GM12878 (cell line): ENCODE measurements around the gene BRF1. TPM values are rescaled to one million over a fixed set of nuclear protein-coding genes. Genes with fewer than 3 reads are reported as not detected.

ENCODE experiments used
- BACH1 ChIP-seq: fragments of 450-650 bp; IDR thresholded peaks from 2 replicates; pipeline ENCODE4 v1.6.1; 2017; ENCODE audit warnings: mild to moderate bottlenecking, borderline replicate concordance
- BCLAF1 ChIP-seq: fragments of 450-650 bp; IDR thresholded peaks from 2 replicates; pipeline ENCODE4 v1.6.1; 2017; ENCODE audit warnings: antibody characterized with exemption, mild to moderate bottlenecking, moderate library complexity
- EGR1 ChIP-seq, 2 experiments: IDR thresholded peaks; 1 replicate in 1 of 2; 2 replicates in 1 of 2; pipeline ENCODE4 v1.6.1; 2011 to 2012; ENCODE audit warnings: low read depth in 2 of 2, low read length in 2 of 2, borderline replicate concordance in 1 of 2, mild to moderate bottlenecking in 1 of 2, moderate library complexity in 1 of 2
- EP300 ChIP-seq, 2 experiments: fragments of 150-350 bp in 1 of 2; IDR thresholded peaks; 2 replicates each; pipeline ENCODE4 v1.6.1; 2011 to 2012; ENCODE audit warnings: low read depth in 2 of 2, low read length in 2 of 2, borderline replicate concordance in 1 of 2, improper control_type of control experiment in 1 of 2, inconsistent platforms in 1 of 2; ENCODE audit not compliant: control insufficient read depth in 1 of 2
- JUNB ChIP-seq: IDR thresholded peaks from 2 replicates; pipeline ENCODE4 v1.6.1; 2016; ENCODE audit warnings: antibody characterized with exemption, mild to moderate bottlenecking
- MEF2A ChIP-seq: IDR thresholded peaks from 2 replicates; pipeline ENCODE4 v1.6.1; 2011; ENCODE audit warnings: low read depth, mild to moderate bottlenecking, low read length, moderate library complexity; ENCODE audit not compliant: insufficient read depth
- MEF2B ChIP-seq: fragments of 450-650 bp; IDR thresholded peaks from 2 replicates; pipeline ENCODE4 v1.6.1; 2018; ENCODE audit warnings: mild to moderate bottlenecking, moderate library complexity; ENCODE audit not compliant: partially characterized antibody, poor library complexity, severe bottlenecking
- MYC ChIP-seq: IDR thresholded peaks from 2 replicates; pipeline ENCODE4 v1.6.1; 2011; ENCODE audit warnings: mild to moderate bottlenecking, low read length, moderate library complexity, inconsistent platforms; ENCODE audit not compliant: insufficient read depth, insufficient replicate concordance, insufficient read length, severe bottlenecking
- NBN ChIP-seq: fragments of 450-650 bp; IDR thresholded peaks from 2 replicates; pipeline ENCODE4 v1.6.1; 2016
- NR2C2 ChIP-seq: IDR thresholded peaks from 2 replicates; pipeline ENCODE4 v1.6.1; 2011; ENCODE audit warnings: borderline replicate concordance, low read depth; ENCODE audit not compliant: control insufficient read depth, insufficient read length
- PKNOX1 ChIP-seq: fragments of 450-650 bp; IDR thresholded peaks from 2 replicates; pipeline ENCODE4 v1.6.1; 2016; ENCODE audit warnings: mild to moderate bottlenecking
- PML ChIP-seq: IDR thresholded peaks from 2 replicates; pipeline ENCODE4 v1.6.1; 2012; ENCODE audit warnings: low read length, inconsistent platforms
- RAD51 ChIP-seq: fragments of 450-650 bp; IDR thresholded peaks from 2 replicates; pipeline ENCODE4 v1.6.1; 2016; ENCODE audit warnings: moderate library complexity, mild to moderate bottlenecking, inconsistent platforms
- SMC3 ChIP-seq: IDR thresholded peaks from 2 replicates; pipeline ENCODE4 v1.6.1; 2011; ENCODE audit warnings: low read length, improper control_type of control experiment, borderline replicate concordance
- TCF12 ChIP-seq: IDR thresholded peaks from 2 replicates; pipeline ENCODE4 v1.6.1; 2011; ENCODE audit warnings: low read depth, mild to moderate bottlenecking, low read length
- YY1 ChIP-seq: IDR thresholded peaks from 2 replicates; pipeline ENCODE4 v1.6.1; 2011; ENCODE audit warnings: low read depth, mild to moderate bottlenecking, low read length
- polyA plus RNA-seq, 11 experiments: library from polyadenylated mRNA; depleted of rRNA in 4 of 11; unstranded in 6 of 11; stranded (reverse) in 5 of 11; fragments of >200 nt; fragmentation: Nextera tagmentation in 4 of 11; fragmentation: Illumina TruSeq in 1 of 11; extraction: Ambion mirVana in 4 of 11; extraction: Trizol in 1 of 11; gene quantifications; 1 replicate in 1 of 11; 2 replicates in 10 of 11; pipeline versions ENCODE4 v1.2.1 to v1.2.3, GENCODE V29; 2011 to 2016; ENCODE audit warnings: inconsistent platforms in 2 of 11, missing spikeins in 2 of 11, low read depth in 1 of 11
- total RNA-seq, 4 experiments: library from RNA; depleted of rRNA in 3 of 4; stranded (reverse); fragments of >200 nt in 3 of 4; fragmentation: Illumina TruSeq in 1 of 4; extraction: Trizol in 1 of 4; gene quantifications; 2 replicates each; pipeline versions ENCODE4 v1.2.1 to v1.2.3, GENCODE V29; 2013 to 2021
- TF ChIP-seq, protein P1 (sequence below): IDR thresholded peaks from 2 replicates; pipeline ENCODE4 v1.6.1; 2011; ENCODE audit warnings: mild to moderate bottlenecking, low read depth, low read length, moderate library complexity; ENCODE audit not compliant: insufficient replicate concordance
- TF ChIP-seq, protein P2 (sequence below): IDR thresholded peaks from 2 replicates; pipeline ENCODE4 v1.6.1; 2012; ENCODE audit warnings: mild to moderate bottlenecking, low read depth, low read length
- TF ChIP-seq, protein P3 (sequence below): fragments of 450-650 bp; IDR thresholded peaks from 2 replicates; pipeline ENCODE4 v1.6.1; 2018; ENCODE audit warnings: borderline replicate concordance, mild to moderate bottlenecking; ENCODE audit not compliant: partially characterized antibody

Gene BRF1
- total and polyA plus RNA-seq, 10 of the 15 experiments (the other 5 are each of a cell fraction or from before 2014, with no cell fraction given) = 0.21 to 33.5 (median 10.7) TPM

- no peak for TF ChIP-seq NBN
- TF ChIP-seq MEF2B = no peak
- no peak for TF ChIP-seq EGR1 (IDR thresholded peaks at IDR 0.05; ENCODE audit: borderline replicate concordance in 1 of 2, low read depth in 2 of 2, low read length in 2 of 2)
- TF ChIP-seq MYC = no peak
- TF ChIP-seq, protein P1, sequence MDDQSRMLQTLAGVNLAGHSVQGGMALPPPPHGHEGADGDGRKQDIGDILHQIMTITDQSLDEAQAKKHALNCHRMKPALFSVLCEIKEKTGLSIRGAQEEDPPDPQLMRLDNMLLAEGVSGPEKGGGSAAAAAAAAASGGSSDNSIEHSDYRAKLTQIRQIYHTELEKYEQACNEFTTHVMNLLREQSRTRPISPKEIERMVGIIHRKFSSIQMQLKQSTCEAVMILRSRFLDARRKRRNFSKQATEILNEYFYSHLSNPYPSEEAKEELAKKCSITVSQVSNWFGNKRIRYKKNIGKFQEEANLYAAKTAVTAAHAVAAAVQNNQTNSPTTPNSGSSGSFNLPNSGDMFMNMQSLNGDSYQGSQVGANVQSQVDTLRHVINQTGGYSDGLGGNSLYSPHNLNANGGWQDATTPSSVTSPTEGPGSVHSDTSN = no peak
- TF ChIP-seq RAD51 = no peak
- TF ChIP-seq NR2C2 = no peak
- peak; percentile 74 for TF ChIP-seq YY1
- no peak for TF ChIP-seq BACH1
- TF ChIP-seq SMC3 = peak; percentile 85
- no peak for TF ChIP-seq PML
- TF ChIP-seq JUNB = no peak
- TF ChIP-seq EP300 (IDR thresholded peaks at IDR 0.05; ENCODE audit: borderline replicate concordance in 1 of 2, control insufficient read depth in 1 of 2, low read depth in 2 of 2, low read length in 2 of 2) = no peak
- TF ChIP-seq PKNOX1 = no peak
- TF ChIP-seq, protein P2, sequence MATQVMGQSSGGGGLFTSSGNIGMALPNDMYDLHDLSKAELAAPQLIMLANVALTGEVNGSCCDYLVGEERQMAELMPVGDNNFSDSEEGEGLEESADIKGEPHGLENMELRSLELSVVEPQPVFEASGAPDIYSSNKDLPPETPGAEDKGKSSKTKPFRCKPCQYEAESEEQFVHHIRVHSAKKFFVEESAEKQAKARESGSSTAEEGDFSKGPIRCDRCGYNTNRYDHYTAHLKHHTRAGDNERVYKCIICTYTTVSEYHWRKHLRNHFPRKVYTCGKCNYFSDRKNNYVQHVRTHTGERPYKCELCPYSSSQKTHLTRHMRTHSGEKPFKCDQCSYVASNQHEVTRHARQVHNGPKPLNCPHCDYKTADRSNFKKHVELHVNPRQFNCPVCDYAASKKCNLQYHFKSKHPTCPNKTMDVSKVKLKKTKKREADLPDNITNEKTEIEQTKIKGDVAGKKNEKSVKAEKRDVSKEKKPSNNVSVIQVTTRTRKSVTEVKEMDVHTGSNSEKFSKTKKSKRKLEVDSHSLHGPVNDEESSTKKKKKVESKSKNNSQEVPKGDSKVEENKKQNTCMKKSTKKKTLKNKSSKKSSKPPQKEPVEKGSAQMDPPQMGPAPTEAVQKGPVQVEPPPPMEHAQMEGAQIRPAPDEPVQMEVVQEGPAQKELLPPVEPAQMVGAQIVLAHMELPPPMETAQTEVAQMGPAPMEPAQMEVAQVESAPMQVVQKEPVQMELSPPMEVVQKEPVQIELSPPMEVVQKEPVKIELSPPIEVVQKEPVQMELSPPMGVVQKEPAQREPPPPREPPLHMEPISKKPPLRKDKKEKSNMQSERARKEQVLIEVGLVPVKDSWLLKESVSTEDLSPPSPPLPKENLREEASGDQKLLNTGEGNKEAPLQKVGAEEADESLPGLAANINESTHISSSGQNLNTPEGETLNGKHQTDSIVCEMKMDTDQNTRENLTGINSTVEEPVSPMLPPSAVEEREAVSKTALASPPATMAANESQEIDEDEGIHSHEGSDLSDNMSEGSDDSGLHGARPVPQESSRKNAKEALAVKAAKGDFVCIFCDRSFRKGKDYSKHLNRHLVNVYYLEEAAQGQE = no peak
- TF ChIP-seq, protein P3, sequence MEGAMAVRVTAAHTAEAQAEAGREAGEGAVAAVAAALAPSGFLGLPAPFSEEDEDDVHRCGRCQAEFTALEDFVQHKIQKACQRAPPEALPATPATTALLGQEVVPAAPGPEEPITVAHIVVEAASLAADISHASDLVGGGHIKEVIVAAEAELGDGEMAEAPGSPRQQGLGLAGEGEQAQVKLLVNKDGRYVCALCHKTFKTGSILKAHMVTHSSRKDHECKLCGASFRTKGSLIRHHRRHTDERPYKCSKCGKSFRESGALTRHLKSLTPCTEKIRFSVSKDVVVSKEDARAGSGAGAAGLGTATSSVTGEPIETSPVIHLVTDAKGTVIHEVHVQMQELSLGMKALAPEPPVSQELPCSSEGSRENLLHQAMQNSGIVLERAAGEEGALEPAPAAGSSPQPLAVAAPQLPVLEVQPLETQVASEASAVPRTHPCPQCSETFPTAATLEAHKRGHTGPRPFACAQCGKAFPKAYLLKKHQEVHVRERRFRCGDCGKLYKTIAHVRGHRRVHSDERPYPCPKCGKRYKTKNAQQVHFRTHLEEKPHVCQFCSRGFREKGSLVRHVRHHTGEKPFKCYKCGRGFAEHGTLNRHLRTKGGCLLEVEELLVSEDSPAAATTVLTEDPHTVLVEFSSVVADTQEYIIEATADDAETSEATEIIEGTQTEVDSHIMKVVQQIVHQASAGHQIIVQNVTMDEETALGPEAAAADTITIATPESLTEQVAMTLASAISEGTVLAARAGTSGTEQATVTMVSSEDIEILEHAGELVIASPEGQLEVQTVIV = no peak
- TF ChIP-seq BCLAF1 = no peak
- no peak for TF ChIP-seq TCF12
- no peak for TF ChIP-seq MEF2A
These were observed 97.7 kb downstream of the BRF1 start (continued) for GRCh38 chr14:105203057-105203531.
